Epidermal melanocyte (primary cell): ENCODE measurements around the gene APOL5.
"Not testable (repeated sequence)": the region's sequence is repeated elsewhere in the genome, so short reads cannot be mapped to it uniquely, and the experiment has no call there.

Experiments
- DNase-seq: peaks from one replicate; pipeline ENCODE4 v3.0.0; 2011; ENCODE audit warnings: low spot score; ENCODE audit not compliant: insufficient read length

APOL5 gene

GRCh38 chr22:35711336-35711735 is 6.3 kb upstream of the APOL5 start:
- DNase-seq: no peak

- no peak for DNase-seq
Observed at GRCh38 chr22:35712672-35713071, 5.0 kb upstream of the APOL5 start.

GRCh38 chr22:35719212-35719875 is 1.7 kb downstream of the APOL5 start:
- no peak for DNase-seq

GRCh38 chr22:35721960-35722359 is 4.3 kb downstream of the APOL5 start:
- DNase-seq: no peak

GRCh38 chr22:35725521-35725920 is 7.8 kb downstream of the APOL5 start:
- no peak for DNase-seq

GRCh38 chr22:35726398-35726797 is 8.7 kb downstream of the APOL5 start:
- no peak for DNase-seq

GRCh38 chr22:35726933-35727332 is 9.3 kb downstream of the APOL5 start:
- no peak for DNase-seq

GRCh38 chr22:35727436-35727835 is 9.8 kb downstream of the APOL5 start:
- no peak for DNase-seq

- no peak for DNase-seq
Observed at GRCh38 chr22:35728639-35729308, 11.1 kb downstream of the APOL5 start.

- DNase-seq: no peak
Observed at GRCh38 chr22:35729309-35729698, 11.6 kb downstream of the APOL5 start.

- no peak for DNase-seq
Observed at GRCh38 chr22:35731321-35731720, 13.6 kb downstream of the APOL5 start.

GRCh38 chr22:35732116-35732515 is 14.4 kb downstream of the APOL5 start:
- DNase-seq: no peak

GRCh38 chr22:35733036-35733435 is 15.4 kb downstream of the APOL5 start:
- no peak for DNase-seq

GRCh38 chr22:35733791-35734516 is 16.3 kb downstream of the APOL5 start:
- no peak for DNase-seq

- DNase-seq: no peak
Observed at GRCh38 chr22:35734517-35734827, 16.8 kb downstream of the APOL5 start.

GRCh38 chr22:35735542-35735941 is 17.9 kb downstream of the APOL5 start:
- DNase-seq: no peak

GRCh38 chr22:35736166-35736565 is 18.5 kb downstream of the APOL5 start:
- no peak for DNase-seq

GRCh38 chr22:35736701-35737100 is 19.0 kb downstream of the APOL5 start:
- DNase-seq: no peak

- DNase-seq: not testable (repeated sequence)
Observed at GRCh38 chr22:35737886-35738285, 20.2 kb downstream of the APOL5 start.

- DNase-seq: no peak
Observed at GRCh38 chr22:35739076-35739930, 21.6 kb downstream of the APOL5 start.

- no peak for DNase-seq
Observed at GRCh38 chr22:35739931-35740380, 22.3 kb downstream of the APOL5 start.

- no peak for DNase-seq
Observed at GRCh38 chr22:35740616-35741015, 22.9 kb downstream of the APOL5 start.
